ENCODE data around the gene GSTCD. TPM values are rescaled to one million over a fixed set of nuclear protein-coding genes. Genes with fewer than 3 reads are reported as not detected.
"Not testable (repeated sequence)": the region's sequence is repeated elsewhere in the genome, so short reads cannot be mapped to it uniquely, and the experiment has no call there.

The GSTCD gene
- total and polyA plus RNA-seq, 2 of the 4 experiments (the other 2 are of a cell fraction) = 5.2 to 20.3 TPM

GRCh38 chr4:105729895-105730294 is 21.3 kb downstream of the GSTCD start:
- H3K23ac ChIP-seq (ENCODE audit: low read depth, low read length); H3K4me3 ChIP-seq (ENCODE audit: insufficient read depth, low read depth, low read length); H2AFZ ChIP-seq (replicated peaks; ENCODE audit: low read length, poor library complexity); ATAC-seq (ENCODE audit: low read depth); CTCF ChIA-PET; BruUV-seq (replicated peaks); dilution Hi-C loops (cut with HindIII; ENCODE audit: low sequenced_read_pairs, unreplicated experiment); H2BK20ac ChIP-seq (ENCODE audit: low read depth, low read length); H3K27ac ChIP-seq (ENCODE audit: insufficient read depth, low read length); H3K9me3 ChIP-seq (ENCODE audit: control insufficient read depth, insufficient read depth, low read length); H2BK120ac ChIP-seq (ENCODE audit: low read depth, low read length); DNase-seq; H4K20me1 ChIP-seq (ENCODE audit: insufficient read depth, low read length); H2AK9ac ChIP-seq (replicated peaks; ENCODE audit: low read depth, low read length, poor library complexity); H2AK5ac ChIP-seq (ENCODE audit: low read depth, low read length); intact Hi-C loops (cut with micrococcal nuclease); H3K14ac ChIP-seq (replicated peaks; ENCODE audit: low read depth, low read length); H3K56ac ChIP-seq (ENCODE audit: extremely low read depth, insufficient read depth, low read length); POLR2A ChIA-PET (ENCODE audit: unreplicated experiment); H3K9ac ChIP-seq (ENCODE audit: low read depth, low read length); H3K4ac ChIP-seq (ENCODE audit: low read depth, low read length); H3K27me3 ChIP-seq (ENCODE audit: control insufficient read depth, insufficient read depth, low read length); H4K91ac ChIP-seq (ENCODE audit: insufficient read depth, low read depth, low read length); H3K36me3 ChIP-seq (ENCODE audit: control insufficient read depth, insufficient read depth, low read length); H2BK5ac ChIP-seq (ENCODE audit: low read depth, low read length, poor library complexity, severe bottlenecking); H3K18ac ChIP-seq (ENCODE audit: low read depth, low read length); H4K5ac ChIP-seq (ENCODE audit: low read depth, low read length); H3K4me2 ChIP-seq (ENCODE audit: low read depth, low read length); in situ Hi-C loops (cut with MboI; ENCODE audit: low sequenced_read_pairs); H3K4me1 ChIP-seq (ENCODE audit: control insufficient read depth, insufficient read depth, low read length); H3K79me1 ChIP-seq (ENCODE audit: low read depth in 1 of 2, low read length in 2 of 2); H3K9me1 ChIP-seq (ENCODE audit: insufficient read depth, low read length); H4K8ac ChIP-seq (ENCODE audit: low read depth in 2 of 2, low read length in 2 of 2); H2BK15ac ChIP-seq (ENCODE audit: low read depth, low read length): not testable (repeated sequence)
- 100% methylated on average over 1 of the region's 4 CpGs; no CpG with 5 or more reads in 1 of the 2 experiments for WGBS, 2 experiments (ENCODE audit: extremely low coverage in 2 of 2, insufficient read length in 1 of 2)

- H3K27me3 ChIP-seq (ENCODE audit: control insufficient read depth, insufficient read depth, low read length); CTCF ChIA-PET; H3K4me3 ChIP-seq (ENCODE audit: insufficient read depth, low read depth, low read length); H3K4me1 ChIP-seq (ENCODE audit: control insufficient read depth, insufficient read depth, low read length); H3K18ac ChIP-seq (ENCODE audit: low read depth, low read length); BruUV-seq (replicated peaks); H2BK120ac ChIP-seq (ENCODE audit: low read depth, low read length); ATAC-seq (ENCODE audit: low read depth); DNase-seq; H4K20me1 ChIP-seq (ENCODE audit: insufficient read depth, low read length); H2AK9ac ChIP-seq (replicated peaks; ENCODE audit: low read depth, low read length, poor library complexity); H2BK15ac ChIP-seq (ENCODE audit: low read depth, low read length); H4K91ac ChIP-seq (ENCODE audit: insufficient read depth, low read depth, low read length); H3K9ac ChIP-seq (ENCODE audit: low read depth, low read length); H2BK5ac ChIP-seq (ENCODE audit: low read depth, low read length, poor library complexity, severe bottlenecking); H2AFZ ChIP-seq (replicated peaks; ENCODE audit: low read length, poor library complexity); H3K79me1 ChIP-seq (ENCODE audit: low read depth in 1 of 2, low read length in 2 of 2); H3K36me3 ChIP-seq (ENCODE audit: control insufficient read depth, insufficient read depth, low read length); intact Hi-C loops (cut with micrococcal nuclease); H3K4ac ChIP-seq (ENCODE audit: low read depth, low read length); H3K4me2 ChIP-seq (ENCODE audit: low read depth, low read length); H3K27ac ChIP-seq (ENCODE audit: insufficient read depth, low read length); H3K9me3 ChIP-seq (ENCODE audit: control insufficient read depth, insufficient read depth, low read length); H2BK20ac ChIP-seq (ENCODE audit: low read depth, low read length); H3K9me1 ChIP-seq (ENCODE audit: insufficient read depth, low read length); H4K5ac ChIP-seq (ENCODE audit: low read depth, low read length); dilution Hi-C loops (cut with HindIII; ENCODE audit: low sequenced_read_pairs, unreplicated experiment); POLR2A ChIA-PET (ENCODE audit: unreplicated experiment); H3K23ac ChIP-seq (ENCODE audit: low read depth, low read length); H4K8ac ChIP-seq (ENCODE audit: low read depth in 2 of 2, low read length in 2 of 2); H3K56ac ChIP-seq (ENCODE audit: extremely low read depth, insufficient read depth, low read length); in situ Hi-C loops (cut with MboI; ENCODE audit: low sequenced_read_pairs); H2AK5ac ChIP-seq (ENCODE audit: low read depth, low read length); H3K14ac ChIP-seq (replicated peaks; ENCODE audit: low read depth, low read length): not testable (repeated sequence)
- WGBS, 2 experiments (ENCODE audit: extremely low coverage in 2 of 2, insufficient read length in 1 of 2) = no CpG with 5 or more reads among the region's 10 CpGs
Measured at GRCh38 chr4:105735217-105735616, 26.6 kb downstream of the GSTCD start.

Measured in IMR-90 (cell line).